Uterus (tissue), 2 donors: Measurements from ENCODE around the gene GDF9.

Experiments used
- CTCF ChIP-seq, 4 experiments: fragments of 200-600 bp in 2 of 4; fragments of 450-650 bp in 2 of 4; sonication (generic) in 2 of 4; IDR thresholded peaks; one replicate each; pipeline ENCODE4 v1.5.1; 2016 to 2019; ENCODE audit warnings: antibody characterized with exemption in 4 of 4, mild to moderate bottlenecking in 2 of 4, moderate library complexity in 1 of 4
- POLR2A ChIP-seq, 2 donors: fragments of 450-650 bp; IDR thresholded peaks; one replicate each; pipeline ENCODE4 v1.6.1; 2016; ENCODE audit warnings: antibody characterized with exemption in 2 of 2, mild to moderate bottlenecking in 1 of 2, moderate library complexity in 1 of 2

- TF ChIP-seq POLR2A (IDR thresholded peaks at IDR 0.05) (no peak), CTCF (IDR thresholded peaks at IDR 0.05) (no peak)
These were observed 43.4 kb upstream of the GDF9 start for GRCh38 chr5:132909702-132910101.
